IMR-90 (cell line): ENCODE data around the gene ADISSP. TPM values are rescaled to one million over a fixed set of nuclear protein-coding genes. Genes with fewer than 3 reads are reported as not detected.
A peak's percentile ranks its signal among the peaks of the same experiment; 100 is the strongest.

Source experiments
- ATAC-seq: fragments of 200-7000 bp; cut with Tn5 transposase; 2 replicates; pipeline ENCODE4 v1.9.1; 2020; ENCODE audit warnings: low read depth, mild to moderate bottlenecking, moderate library complexity
- BruUV-seq: library from RNA; stranded (reverse); fragments of 400-500 nt; replicated peaks from 2 replicates; lab custom pipeline; 2021; lab: Mats Ljungman, UMichigan
- CTCF ChIA-PET: fragments of 300-600 bp; formaldehyde crosslinking; extraction: SDS; loops from one replicate; lab custom pipeline; 2021; ENCODE audit warnings: antibody characterized with exemption; lab: Yijun Ruan, JAX
- POLR2A ChIA-PET: fragments of 300-600 bp; sonication (Branson Sonifier 250); formaldehyde crosslinking; loops from one replicate; lab custom pipeline; 2022; ENCODE audit warnings: antibody characterized with exemption; ENCODE audit not compliant: unreplicated experiment; lab: Charles Lee
- DNase-seq: peaks from one replicate; pipeline ENCODE4 v3.0.0; 2013
- H2AFZ ChIP-seq: replicated peaks from 2 replicates; pipeline ENCODE3; 2013; ENCODE audit warnings: low read length, mild to moderate bottlenecking; ENCODE audit not compliant: poor library complexity
- H2AK5ac ChIP-seq: 2 replicates; pipeline ENCODE4 v1.6.1; 2013; ENCODE audit warnings: low read depth, low read length, inconsistent platforms
- H2AK9ac ChIP-seq: replicated peaks from 2 replicates; pipeline ENCODE3; 2013; ENCODE audit warnings: mild to moderate bottlenecking, low read depth, low read length, moderate library complexity; ENCODE audit not compliant: poor library complexity
- H2BK120ac ChIP-seq: 2 replicates; pipeline ENCODE4 v1.6.1; 2013; ENCODE audit warnings: low read depth, low read length, inconsistent platforms
- H2BK15ac ChIP-seq: 3 replicates; pipeline ENCODE4 v1.6.1; 2013; ENCODE audit warnings: low read depth, low read length, inconsistent platforms
- H2BK20ac ChIP-seq: 2 replicates; pipeline ENCODE4 v1.6.1; 2013; ENCODE audit warnings: low read depth, mild to moderate bottlenecking, inconsistent platforms, low read length, moderate library complexity
- H2BK5ac ChIP-seq: 2 replicates; pipeline ENCODE4 v1.6.1; 2013; ENCODE audit warnings: mild to moderate bottlenecking, low read depth, low read length, inconsistent platforms; ENCODE audit not compliant: poor library complexity, severe bottlenecking
- H3K14ac ChIP-seq: replicated peaks from 2 replicates; pipeline ENCODE4 v1.6.1; 2013; ENCODE audit warnings: low read depth, low read length, inconsistent platforms
- H3K18ac ChIP-seq: 2 replicates; pipeline ENCODE4 v1.6.1; 2013; ENCODE audit warnings: low read depth, low read length, control low read depth
- H3K23ac ChIP-seq: 2 replicates; pipeline ENCODE4 v1.6.1; 2013; ENCODE audit warnings: low read depth, low read length, inconsistent platforms
- H3K27ac ChIP-seq: 2 replicates; pipeline ENCODE4 v1.5.1; 2013; ENCODE audit warnings: mild to moderate bottlenecking, control low read depth, low read length; ENCODE audit not compliant: insufficient read depth
- H3K27me3 ChIP-seq: 2 replicates; pipeline ENCODE4 v1.6.1; 2013; ENCODE audit warnings: low read length; ENCODE audit not compliant: control insufficient read depth, insufficient read depth
- H3K36me3 ChIP-seq: 2 replicates; pipeline ENCODE4 v1.6.1; 2013; ENCODE audit warnings: low read length, mixed read lengths; ENCODE audit not compliant: control insufficient read depth, insufficient read depth
- H3K4ac ChIP-seq: 2 replicates; pipeline ENCODE4 v1.6.1; 2013; ENCODE audit warnings: low read depth, low read length, inconsistent platforms
- H3K4me1 ChIP-seq: 2 replicates; pipeline ENCODE4 v1.6.1; 2013; ENCODE audit warnings: low read length, mixed read lengths; ENCODE audit not compliant: control insufficient read depth, insufficient read depth
- H3K4me2 ChIP-seq: 2 replicates; pipeline ENCODE4 v1.6.1; 2013; ENCODE audit warnings: low read depth, mild to moderate bottlenecking, control low read depth, low read length, moderate library complexity
- H3K4me3 ChIP-seq: 2 replicates; pipeline ENCODE4 v1.5.1; 2013; ENCODE audit warnings: low read depth, mild to moderate bottlenecking, control low read depth, low read length, moderate library complexity; ENCODE audit not compliant: insufficient read depth
- H3K56ac ChIP-seq: 2 replicates; pipeline ENCODE4 v1.6.1; 2013; ENCODE audit warnings: low read length, inconsistent platforms; ENCODE audit not compliant: insufficient read depth; ENCODE audit errors: extremely low read depth
- H3K79me1 ChIP-seq, 2 experiments: 2 replicates each; pipeline ENCODE4 v1.6.1; 2013; ENCODE audit warnings: low read length in 2 of 2, inconsistent platforms in 1 of 2, low read depth in 1 of 2
- H3K9ac ChIP-seq: 2 replicates; pipeline ENCODE4 v1.6.1; 2013; ENCODE audit warnings: low read depth, low read length, control low read depth
- H3K9me1 ChIP-seq: 2 replicates; pipeline ENCODE4 v1.6.1; 2013; ENCODE audit warnings: low read length, inconsistent platforms; ENCODE audit not compliant: insufficient read depth
- H3K9me3 ChIP-seq: 2 replicates; pipeline ENCODE4 v1.6.1; 2013; ENCODE audit warnings: low read length; ENCODE audit not compliant: control insufficient read depth, insufficient read depth
- H4K20me1 ChIP-seq: 2 replicates; pipeline ENCODE4 v1.6.1; 2013; ENCODE audit warnings: low read length, inconsistent platforms; ENCODE audit not compliant: insufficient read depth
- H4K5ac ChIP-seq: 2 replicates; pipeline ENCODE4 v1.6.1; 2013; ENCODE audit warnings: mild to moderate bottlenecking, low read depth, low read length, control low read depth
- H4K8ac ChIP-seq, 2 experiments: 2 replicates each; pipeline ENCODE4 v1.6.1; 2013; ENCODE audit warnings: low read depth in 2 of 2, low read length in 2 of 2, control low read depth in 1 of 2, inconsistent platforms in 1 of 2
- H4K91ac ChIP-seq: 2 replicates; pipeline ENCODE4 v1.6.1; 2013; ENCODE audit warnings: low read depth, low read length, inconsistent platforms; ENCODE audit not compliant: insufficient read depth
- BHLHE40 ChIP-seq: fragments of 150-350 bp; IDR thresholded peaks from 2 replicates; pipeline ENCODE4 v1.6.1; 2016; ENCODE audit warnings: mild to moderate bottlenecking, low read depth, low read length
- CHD1 ChIP-seq: IDR thresholded peaks from 2 replicates; pipeline ENCODE4 v1.6.1; 2012; ENCODE audit warnings: low read depth, low read length, improper control_type of control experiment
- CTCF ChIP-seq: conservative IDR thresholded peaks from 2 replicates; pipeline ENCODE4 v1.5.1; 2012; ENCODE audit warnings: mild to moderate bottlenecking, low read depth, low read length, improper control_type of control experiment
- ELK1 ChIP-seq: fragments of 150-350 bp; IDR thresholded peaks from 2 replicates; pipeline ENCODE4 v1.6.1; 2016; ENCODE audit warnings: low read depth, mild to moderate bottlenecking, low read length, moderate library complexity, borderline replicate concordance
- FOS ChIP-seq: fragments of 150-350 bp; IDR thresholded peaks from 2 replicates; pipeline ENCODE4 v1.6.1; 2016; ENCODE audit warnings: low read depth, low read length
- MAFK ChIP-seq: IDR thresholded peaks from 2 replicates; pipeline ENCODE4 v1.6.1; 2012; ENCODE audit warnings: low read depth, low read length, improper control_type of control experiment
- MXI1 ChIP-seq: IDR thresholded peaks from 2 replicates; pipeline ENCODE4 v1.6.1; 2012; ENCODE audit warnings: low read depth, mild to moderate bottlenecking, low read length, moderate library complexity, borderline replicate concordance
- NFE2L2 ChIP-seq: fragments of 150-350 bp; IDR thresholded peaks from 2 replicates; pipeline ENCODE4 v1.6.1; 2016; ENCODE audit warnings: low read depth, mild to moderate bottlenecking, low read length
- POLR2A ChIP-seq: IDR thresholded peaks from 2 replicates; pipeline ENCODE4 v1.6.1; 2012; ENCODE audit warnings: mild to moderate bottlenecking, low read depth, low read length
- RAD21 ChIP-seq: IDR thresholded peaks from 2 replicates; pipeline ENCODE4 v1.6.1; 2012; ENCODE audit warnings: low read length, improper control_type of control experiment
- RCOR1 ChIP-seq: IDR thresholded peaks from 2 replicates; pipeline ENCODE4 v1.6.1; 2012; ENCODE audit warnings: mild to moderate bottlenecking, low read length, improper control_type of control experiment; ENCODE audit not compliant: insufficient replicate concordance
- RFX5 ChIP-seq: IDR thresholded peaks from 2 replicates; pipeline ENCODE4 v1.8.0; 2012; ENCODE audit warnings: low read depth, mild to moderate bottlenecking, low read length, moderate library complexity
- SMC3 ChIP-seq: fragments of 150-350 bp; IDR thresholded peaks from 2 replicates; pipeline ENCODE4 v1.6.1; 2016; ENCODE audit warnings: low read depth, mild to moderate bottlenecking, antibody characterized with exemption, low read length, moderate library complexity
- USF2 ChIP-seq: fragments of 150-350 bp; IDR thresholded peaks from 2 replicates; pipeline ENCODE4 v1.6.1; 2017; ENCODE audit warnings: mild to moderate bottlenecking, antibody characterized with exemption, low read length, low read depth
- WGBS, 2 experiments: methylation state at CpG; one replicate each; pipeline versions ENCODE4 v1.1.5 to v1.1.7; 2013; ENCODE audit warnings: missing lambda C conversion rate in 2 of 2; ENCODE audit not compliant: insufficient read length in 1 of 2; ENCODE audit errors: extremely low coverage in 2 of 2; 5-methylcytosine and 5-hydroxymethylcytosine counted together
- dilution Hi-C: fragments of 300-500 bp; cut with HindIII; formaldehyde crosslinking; loops from one replicate; pipeline ENCODE4 v1.14.3; 2018; ENCODE audit warnings: low sequenced_read_pairs; ENCODE audit not compliant: unreplicated experiment
- in situ Hi-C: fragments of 300-500 bp; cut with MboI; formaldehyde crosslinking; loops from 3 replicates; pipeline ENCODE4 v1.14.3; 2019; ENCODE audit warnings: low sequenced_read_pairs, inconsistent platforms, mixed read lengths
- intact Hi-C: fragments of 100-400 bp; cut with micrococcal nuclease; formaldehyde crosslinking; loops from 2 replicates; pipeline ENCODE4 v1.10.0; 2022
- polyA plus RNA-seq, 3 experiments: library from polyadenylated mRNA; depleted of rRNA; stranded (reverse); fragments of >200 nt; gene quantifications; 2 replicates each; pipeline ENCODE4 v1.2.3, GENCODE V29; 2012; ENCODE audit warnings: low replicate concordance in 1 of 3
- total RNA-seq: library from RNA; depleted of rRNA; stranded (reverse); fragments of >200 nt; gene quantifications from 2 replicates; pipeline ENCODE4 v1.2.3, GENCODE V29; 2012

The ADISSP gene
- total and polyA plus RNA-seq, 2 of the 4 experiments (the other 2 are of a cell fraction) = 31.9 to 58.2 TPM

DNA sequence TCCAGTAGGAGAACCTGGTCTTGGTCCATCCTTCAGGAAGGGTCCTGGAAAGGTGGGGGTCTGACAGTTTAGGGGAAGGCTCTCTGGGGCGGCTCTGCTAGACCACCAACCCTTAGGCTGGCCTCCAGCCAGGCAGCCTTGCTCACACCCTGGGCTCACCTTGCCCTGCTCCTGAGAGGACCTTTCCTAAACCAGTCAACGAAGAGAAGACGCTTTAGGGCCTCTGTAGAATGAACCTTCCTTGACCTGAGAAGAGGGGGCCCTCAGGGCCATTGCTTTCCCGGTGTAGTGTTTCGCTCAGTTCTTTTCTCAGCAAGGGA is 29.6 kb upstream of the ADISSP start:
- Histone ChIP-seq H3K36me3 (peaks cover 32% of the 10 kb centered on the region), H3K23ac (peak overlapping the region; percentile 80; the same call in 1 of the 2 replicates), H3K4me3 (peak overlapping the region; percentile 82), H3K9ac (peak overlapping the region; percentile 87), H3K4me2 (peak overlapping the region; percentile 76), H3K79me1 (peaks cover 36 to 69% of the 10 kb centered on the region in 2 experiments), H2AFZ (no peak overlapping the region), H3K9me3 (no peaks in the 10 kb centered on the region), H2AK9ac (peak overlapping the region; percentile 95), H2BK120ac (peak overlapping the region; percentile 74), H4K5ac (no peak overlapping the region), H3K9me1 (peaks cover 21% of the 10 kb centered on the region), H2BK20ac (no peak overlapping the region; the same call in 1 of the 2 replicates), H3K56ac (peak overlapping the region; percentile 53; the same call in 1 of the 2 replicates), H2BK5ac (peak overlapping the region; percentile 76), H3K14ac (peak overlapping the region; percentile 34), H3K27ac (peak overlapping the region; percentile 86), H3K27me3 (no peaks in the 10 kb centered on the region), H4K8ac (peak overlapping the region; percentile 66 to 85; a peak in 3 of 4 replicates), H2BK15ac (0 out of 3 replicates have a peak overlapping the region, but pooled peaks have one; percentile 41), H4K91ac (peak overlapping the region; percentile 63), H3K4me1 (peaks cover 26% of the 10 kb centered on the region), H2AK5ac (peak overlapping the region; percentile 55), H3K4ac (peak overlapping the region; percentile 74), H4K20me1 (no peaks in the 10 kb centered on the region), H3K18ac (no peak overlapping the region)
- dilution Hi-C loops = no loop called here
- intact Hi-C loops = no loop called here
- no peak for TF ChIP-seq RFX5
- TF ChIP-seq POLR2A = no peak
- no peak for TF ChIP-seq FOS
- TF ChIP-seq USF2 = no peak
- TF ChIP-seq MAFK = no peak
- no peak for TF ChIP-seq CHD1
- TF ChIP-seq SMC3 = no peak
- no peak for TF ChIP-seq NFE2L2
- no peak for TF ChIP-seq ELK1
- no peak for TF ChIP-seq RCOR1
- TF ChIP-seq MXI1 = no peak
- TF ChIP-seq RAD21 = no peak
- TF ChIP-seq BHLHE40 = no peak
- TF ChIP-seq CTCF = no peak
- ChIA-PET CTCF (no interaction called here), POLR2A (no interaction called here)
- WGBS, 2 experiments = 93% methylated on average over 3 of the region's 5 CpGs; no CpG with 5 or more reads in 1 of the 2 experiments
- BruUV-seq = no TSS peak
- DNase-seq (no peak), ATAC-seq (no peak)
- in situ Hi-C loops = no loop called here
